ENCODE measurements around the gene SCUBE1.

DNA sequence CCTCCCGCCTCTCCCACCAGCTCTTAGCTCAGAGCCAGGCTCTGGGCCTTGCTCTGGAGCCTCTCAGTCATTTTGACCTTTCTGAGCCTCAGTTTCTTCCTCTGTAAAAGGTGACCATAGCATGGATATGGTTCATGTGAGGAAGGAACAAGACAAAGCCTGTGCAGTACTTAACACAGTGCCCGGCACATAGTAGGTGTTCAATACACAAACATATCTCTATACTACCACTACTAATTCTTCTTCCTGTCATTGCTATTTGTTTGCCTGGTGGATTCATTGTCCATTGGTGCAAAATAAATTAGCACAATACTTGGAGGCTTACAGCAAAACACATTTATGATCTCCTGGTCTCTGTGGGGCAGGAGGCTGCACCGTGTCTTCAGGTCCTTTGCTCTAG lies 47.0 kb upstream of the SCUBE1 start:
- TF ChIP-seq, protein P1, sequence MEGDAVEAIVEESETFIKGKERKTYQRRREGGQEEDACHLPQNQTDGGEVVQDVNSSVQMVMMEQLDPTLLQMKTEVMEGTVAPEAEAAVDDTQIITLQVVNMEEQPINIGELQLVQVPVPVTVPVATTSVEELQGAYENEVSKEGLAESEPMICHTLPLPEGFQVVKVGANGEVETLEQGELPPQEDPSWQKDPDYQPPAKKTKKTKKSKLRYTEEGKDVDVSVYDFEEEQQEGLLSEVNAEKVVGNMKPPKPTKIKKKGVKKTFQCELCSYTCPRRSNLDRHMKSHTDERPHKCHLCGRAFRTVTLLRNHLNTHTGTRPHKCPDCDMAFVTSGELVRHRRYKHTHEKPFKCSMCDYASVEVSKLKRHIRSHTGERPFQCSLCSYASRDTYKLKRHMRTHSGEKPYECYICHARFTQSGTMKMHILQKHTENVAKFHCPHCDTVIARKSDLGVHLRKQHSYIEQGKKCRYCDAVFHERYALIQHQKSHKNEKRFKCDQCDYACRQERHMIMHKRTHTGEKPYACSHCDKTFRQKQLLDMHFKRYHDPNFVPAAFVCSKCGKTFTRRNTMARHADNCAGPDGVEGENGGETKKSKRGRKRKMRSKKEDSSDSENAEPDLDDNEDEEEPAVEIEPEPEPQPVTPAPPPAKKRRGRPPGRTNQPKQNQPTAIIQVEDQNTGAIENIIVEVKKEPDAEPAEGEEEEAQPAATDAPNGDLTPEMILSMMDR (IDR thresholded peaks at IDR 0.05) = no peak
- TF ChIP-seq POLR2AphosphoS5 (IDR thresholded peaks at IDR 0.05; ENCODE audit: low read depth, low read length) = no peak

Measured in SK-N-SH (cell line).